ENCODE data around the gene SEZ6.

The SEZ6 gene

DNA sequence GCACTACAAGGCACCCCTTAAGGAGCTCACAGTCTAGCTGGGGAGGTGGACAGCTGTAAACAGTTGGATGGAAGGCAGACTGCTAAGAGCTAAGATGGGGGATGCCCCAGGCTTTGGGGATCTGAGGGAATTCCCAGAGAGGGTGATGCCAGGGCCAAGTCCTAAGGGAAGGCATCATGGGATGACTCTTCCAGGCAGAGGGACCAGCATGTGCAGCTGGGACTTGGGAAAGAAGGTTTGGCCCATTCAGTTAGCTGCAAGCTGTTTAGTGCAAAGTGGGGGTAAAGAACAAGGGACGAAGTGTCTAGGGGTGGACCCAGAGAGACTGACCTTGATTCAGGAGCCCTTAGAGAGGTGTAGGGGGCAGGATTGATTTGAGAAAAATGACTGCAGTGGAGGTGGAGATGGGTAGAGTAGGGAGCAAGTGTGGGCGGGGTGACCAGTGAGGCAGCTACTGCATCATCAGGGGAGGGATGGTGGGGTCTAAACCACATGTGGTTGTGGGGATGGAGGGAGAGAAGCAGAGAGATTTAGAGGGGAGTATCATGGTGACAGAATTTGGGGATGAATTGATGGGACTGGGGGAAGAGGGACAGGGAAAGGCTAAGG is 27.4 kb downstream of the SEZ6 start:
- in situ Hi-C loops (cut with HindIII; ENCODE audit: low sequenced_read_pairs): no loop called here

DNA sequence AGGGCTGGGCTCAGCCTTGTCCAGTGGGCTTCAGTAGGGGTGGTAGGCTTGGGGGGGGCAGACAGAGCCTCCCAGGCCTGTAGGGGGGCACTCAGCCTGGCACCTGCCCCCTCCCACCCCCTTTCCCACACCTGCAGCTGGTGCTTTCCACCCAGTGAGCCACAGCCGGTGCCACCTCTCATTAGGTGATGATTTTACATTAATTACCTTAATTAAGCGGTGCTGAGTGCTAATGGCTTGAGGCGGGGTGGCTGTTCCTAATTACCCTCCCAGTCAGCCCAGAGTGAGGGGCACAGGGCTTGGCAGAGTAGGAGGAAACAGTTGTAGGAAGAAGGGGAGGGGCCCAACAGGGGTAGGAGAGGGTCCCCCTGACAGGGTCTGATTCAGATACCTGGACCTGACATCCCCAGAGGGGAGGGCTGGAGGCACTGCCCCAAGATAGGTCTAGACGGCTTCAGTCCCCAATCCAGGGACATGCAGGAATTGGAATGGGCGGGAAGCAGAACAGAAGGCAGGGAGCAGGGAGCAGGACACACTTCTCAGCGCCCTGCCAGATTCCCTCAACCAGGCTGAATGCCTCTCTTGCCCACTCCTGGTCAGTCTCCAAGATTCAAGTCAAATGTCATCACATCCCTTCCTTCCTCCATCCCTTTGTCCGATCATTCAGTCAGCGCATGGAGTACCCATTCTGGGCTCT is 28.0 kb downstream of the SEZ6 start:
- in situ Hi-C loops (cut with HindIII; ENCODE audit: low sequenced_read_pairs): no loop called here

- in situ Hi-C loops (cut with HindIII; ENCODE audit: low sequenced_read_pairs): no loop called here
Observed at GRCh38 chr17:28975646-28976045, 30.2 kb downstream of the SEZ6 start.

DNA sequence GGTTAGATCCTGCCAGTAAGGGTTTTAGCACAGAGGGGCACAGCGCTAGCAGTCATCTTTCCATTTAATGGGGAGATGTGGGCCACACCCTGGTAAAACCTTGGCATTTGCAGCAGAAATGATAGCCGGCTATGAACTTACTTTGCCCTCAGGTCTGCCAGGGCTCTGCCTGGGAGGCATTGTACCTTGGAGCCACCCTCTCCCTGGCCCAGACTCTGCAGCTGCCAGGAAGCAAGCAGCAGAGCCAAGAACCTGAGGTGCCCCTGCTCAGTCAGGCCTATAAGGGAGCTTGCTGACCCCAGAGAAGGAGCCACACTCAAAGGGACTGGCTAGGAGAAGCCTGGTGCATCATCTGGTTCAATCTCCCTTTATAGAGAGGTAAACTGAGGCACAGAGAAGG is 30.8 kb downstream of the SEZ6 start:
- in situ Hi-C loops (cut with HindIII; ENCODE audit: low sequenced_read_pairs): no loop called here

GRCh38 chr17:28974451-28974850 is 31.4 kb downstream of the SEZ6 start:
- in situ Hi-C loops (cut with HindIII; ENCODE audit: low sequenced_read_pairs): no loop called here

GRCh38 chr17:28973425-28973824 is 32.4 kb downstream of the SEZ6 start:
- in situ Hi-C loops (cut with HindIII; ENCODE audit: low sequenced_read_pairs): no loop called here

DNA sequence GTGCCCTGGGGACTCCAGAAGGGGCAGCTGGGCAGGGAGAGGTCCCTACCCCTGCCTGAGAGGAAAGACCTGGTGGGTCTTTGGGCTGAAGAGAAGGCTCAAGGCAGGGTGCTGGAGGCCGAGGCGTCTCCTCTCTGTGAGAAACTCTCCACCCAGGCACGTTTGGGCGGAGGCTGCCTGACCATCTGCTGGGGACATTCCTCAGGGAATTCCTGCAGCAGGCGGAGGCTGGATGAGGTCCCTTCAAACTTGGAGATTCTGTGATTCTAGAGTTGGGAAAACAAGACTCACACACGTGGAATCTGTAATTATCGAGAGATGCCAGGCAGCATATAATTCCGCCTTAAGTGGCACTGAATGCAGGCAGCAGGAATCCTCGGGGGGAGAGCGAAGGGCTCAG is 33.4 kb downstream of the SEZ6 start:
- in situ Hi-C loops (cut with HindIII; ENCODE audit: low sequenced_read_pairs): no loop called here

- in situ Hi-C loops (cut with HindIII; ENCODE audit: low sequenced_read_pairs): no loop called here
Observed at GRCh38 chr17:28970879-28971278, 35.0 kb downstream of the SEZ6 start.

GRCh38 chr17:28969706-28970393 is 36.0 kb downstream of the SEZ6 start:
- in situ Hi-C loops (cut with HindIII; ENCODE audit: low sequenced_read_pairs): no loop called here

DNA sequence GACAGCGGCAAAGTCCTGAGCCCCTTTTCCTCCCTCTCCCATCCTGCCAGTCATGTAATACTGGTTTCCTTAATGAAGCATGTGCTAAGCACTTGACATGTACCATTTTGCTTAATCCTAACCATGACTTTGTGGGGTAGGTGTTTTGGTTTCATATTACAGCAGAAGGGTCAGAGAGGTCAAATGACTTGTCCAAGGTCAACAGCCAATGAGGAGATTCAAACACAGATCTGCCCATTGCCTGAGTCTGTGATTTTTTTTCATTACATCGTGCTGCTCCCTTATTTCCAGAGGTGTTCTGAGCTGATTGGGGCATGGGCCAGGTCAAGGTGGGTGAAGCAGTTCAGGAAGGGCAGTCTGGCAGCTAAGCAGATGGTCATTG is 36.9 kb downstream of the SEZ6 start:
- in situ Hi-C loops (cut with HindIII; ENCODE audit: low sequenced_read_pairs): no loop called here

DNA sequence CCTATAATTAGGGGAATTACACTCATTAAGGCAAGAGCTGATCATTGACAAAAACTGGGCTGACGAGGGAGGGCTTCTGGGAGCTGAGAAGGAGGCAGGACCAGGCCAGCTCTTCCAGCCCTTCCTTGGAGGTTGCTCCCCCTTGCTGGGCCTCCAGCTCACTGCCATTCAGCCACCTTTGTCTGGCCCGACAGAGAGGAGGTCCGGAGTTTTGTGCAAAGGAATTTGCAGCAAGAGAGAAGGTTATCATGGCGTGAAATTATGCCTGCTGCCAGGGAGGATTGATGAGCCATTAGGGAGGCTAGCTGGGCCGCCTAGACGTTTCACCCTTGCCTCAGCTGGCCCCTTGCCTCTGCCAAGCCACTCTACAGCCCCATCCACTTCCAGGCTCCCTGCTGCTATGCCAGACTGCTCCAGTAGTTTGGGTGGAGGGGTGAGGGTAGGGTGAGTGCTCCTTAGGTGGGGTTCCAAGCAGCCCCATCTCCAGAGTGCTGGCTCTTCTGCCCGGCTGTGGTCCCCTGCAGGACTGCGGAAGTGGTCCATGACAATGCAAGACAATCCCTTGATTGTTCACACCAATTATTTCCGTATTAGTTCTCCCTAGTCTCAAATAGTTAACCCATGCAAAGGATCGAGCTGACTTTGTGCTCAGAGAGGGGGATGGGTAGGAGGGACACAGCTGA is 37.5 kb downstream of the SEZ6 start:
- in situ Hi-C loops (cut with HindIII; ENCODE audit: low sequenced_read_pairs): no loop called here

GRCh38 chr17:28967221-28968135 is 38.4 kb downstream of the SEZ6 start:
- in situ Hi-C loops (cut with HindIII; ENCODE audit: low sequenced_read_pairs): no loop called here

GRCh38 chr17:28963841-28964240 is 42.0 kb downstream of the SEZ6 start:
- in situ Hi-C loops (cut with HindIII; ENCODE audit: low sequenced_read_pairs): loop anchor here (5.0 kb wide), 1 partner anchor 38 kb away; no protein-coding TSS in a partner anchor

DNA sequence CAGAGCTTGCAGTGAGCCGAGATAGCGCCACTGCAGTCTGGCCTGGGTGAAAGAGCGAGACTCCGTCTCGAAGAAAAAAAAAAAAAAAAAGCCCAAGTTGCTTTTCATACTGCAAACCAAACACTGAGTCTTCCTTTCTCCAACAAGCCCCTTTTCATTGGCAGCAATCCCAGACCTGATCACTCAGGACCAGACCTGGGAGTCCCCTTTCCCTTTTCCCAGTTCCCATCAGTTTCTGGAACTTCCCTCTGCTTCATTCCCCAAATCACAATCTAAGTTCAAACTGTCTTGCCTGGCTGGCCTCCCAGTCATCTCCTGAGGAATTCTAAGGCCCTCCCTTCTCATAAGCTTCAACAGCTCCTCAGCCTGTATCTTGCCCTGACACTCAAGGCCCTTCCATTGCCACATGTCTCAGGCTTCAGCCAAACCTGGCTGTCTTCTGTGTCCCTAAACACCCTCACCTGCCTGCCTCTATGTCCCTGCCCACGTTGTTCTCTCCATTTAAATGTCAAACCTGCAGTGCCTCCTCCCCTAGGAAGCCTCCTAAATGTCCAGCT is 42.7 kb downstream of the SEZ6 start:
- in situ Hi-C loops (cut with HindIII; ENCODE audit: low sequenced_read_pairs): loop anchor here (5.0 kb wide), 1 partner anchor 39 kb away; no protein-coding TSS in a partner anchor

DNA sequence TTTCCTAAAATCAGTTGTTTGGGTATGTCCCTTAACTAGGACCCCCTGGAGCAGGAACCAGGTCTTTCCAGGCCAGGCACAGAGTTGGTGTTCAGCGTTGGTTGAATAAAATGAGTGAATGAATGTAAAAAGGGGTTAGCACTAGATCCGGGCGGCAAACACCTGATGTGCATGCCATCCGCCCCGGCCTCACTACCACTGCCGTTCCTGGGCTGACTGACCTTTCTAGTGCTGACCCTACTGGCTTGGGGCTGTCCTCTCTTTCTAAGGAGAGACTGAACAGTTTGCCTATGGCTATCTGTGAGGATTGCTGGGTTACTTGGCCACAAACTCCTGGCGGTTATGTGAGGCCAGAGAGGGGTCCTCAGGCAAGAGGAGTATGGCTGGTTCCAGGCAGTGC is 44.4 kb downstream of the SEZ6 start:
- in situ Hi-C loops (cut with HindIII; ENCODE audit: low sequenced_read_pairs): loop anchor here (5.0 kb wide), 1 partner anchor 41 kb away; no protein-coding TSS in a partner anchor

GRCh38 chr17:28960256-28961061 is 45.4 kb downstream of the SEZ6 start:
- in situ Hi-C loops (cut with HindIII; ENCODE audit: low sequenced_read_pairs): loop anchor here (5.0 kb wide), 1 partner anchor 42 kb away; no protein-coding TSS in a partner anchor

DNA sequence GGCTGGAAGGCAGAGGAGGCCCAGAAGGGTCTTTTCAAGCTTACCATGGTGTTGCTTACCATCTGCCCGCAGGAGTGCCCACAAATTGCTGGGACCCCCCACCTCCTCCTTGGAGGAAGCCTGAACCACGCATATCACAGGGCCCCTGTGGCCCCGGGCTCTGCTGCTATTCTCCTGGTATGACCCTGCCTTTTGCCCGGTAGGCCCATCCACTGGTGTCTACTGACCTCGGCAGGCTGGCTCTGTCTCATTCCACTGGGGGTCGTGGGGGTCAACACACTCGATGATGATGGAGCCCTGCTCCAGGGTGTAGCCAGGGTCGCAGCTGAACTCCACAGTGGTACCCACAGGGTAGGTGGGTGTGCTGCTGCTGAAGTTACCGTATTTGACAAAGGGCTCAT is 46.4 kb downstream of the SEZ6 start:
- in situ Hi-C loops (cut with HindIII; ENCODE audit: low sequenced_read_pairs): no loop called here

DNA sequence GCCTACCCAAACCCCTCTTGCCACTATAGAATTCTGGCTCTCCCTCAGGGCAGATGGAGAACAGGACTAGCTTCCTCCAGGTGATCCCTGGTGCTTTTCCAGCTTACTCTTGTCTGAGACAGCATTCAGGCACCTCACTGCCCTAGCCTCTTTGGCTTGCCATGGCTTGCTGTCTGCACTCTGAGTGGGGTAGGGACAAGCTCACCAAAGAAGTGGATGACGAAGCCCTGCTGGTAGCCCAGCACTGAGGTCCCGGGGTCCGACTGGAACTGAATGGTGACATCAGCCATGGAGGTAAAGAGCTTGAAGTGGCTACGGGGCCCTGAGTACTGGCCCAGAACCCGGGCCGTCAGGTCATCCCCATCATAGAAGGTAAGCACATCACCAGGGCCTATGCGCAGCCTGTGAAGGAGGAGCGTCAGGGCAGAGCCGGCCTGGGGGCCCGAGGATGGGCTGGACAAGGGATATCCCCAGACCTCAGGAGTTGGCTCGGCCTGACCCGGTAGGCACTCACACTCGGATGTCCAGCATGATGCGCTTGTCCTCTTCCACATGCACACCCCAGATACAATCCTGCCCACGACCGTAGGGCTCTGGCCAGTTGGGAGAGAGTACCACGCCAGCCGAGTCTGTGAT is 46.9 kb downstream of the SEZ6 start:
- in situ Hi-C loops (cut with HindIII; ENCODE audit: low sequenced_read_pairs): no loop called here

DNA sequence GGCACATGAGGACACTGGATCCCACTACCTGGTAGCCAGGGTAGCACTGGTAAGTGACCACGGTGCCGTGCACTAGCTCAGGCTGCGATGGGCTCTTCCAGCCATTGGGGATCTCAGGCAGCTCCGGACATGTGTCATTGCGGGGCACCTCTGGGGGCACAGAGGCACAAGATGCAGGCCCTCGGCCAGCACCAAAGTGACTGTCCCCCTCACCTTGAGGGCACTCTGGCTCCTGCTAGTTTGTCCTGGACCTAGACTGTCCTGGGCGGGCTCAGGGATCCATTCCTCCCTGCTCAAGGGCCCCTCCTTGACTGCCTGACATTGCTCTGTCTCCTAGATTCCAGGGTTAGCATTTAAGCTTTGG is 47.9 kb downstream of the SEZ6 start:
- in situ Hi-C loops (cut with HindIII; ENCODE audit: low sequenced_read_pairs): no loop called here
